Ovary (tissue), 3 donors: ENCODE data around the gene ID3.

ENCODE experiments used
- CTCF ChIP-seq, 3 donors: fragments of 450-650 bp in 2 of 3; fragments of 200-600 bp in 1 of 3; IDR thresholded peaks; one replicate each; pipeline versions ENCODE4 v1.5.1 to v1.8.0; 2016 to 2022; ENCODE audit warnings: antibody characterized with exemption in 3 of 3, mild to moderate bottlenecking in 1 of 3
- EP300 ChIP-seq: sonication (generic); formaldehyde crosslinking; IDR thresholded peaks from one replicate; pipeline ENCODE4 v1.6.1; 2017; ENCODE audit warnings: antibody characterized with exemption
- POLR2A ChIP-seq: fragments of 450-650 bp; IDR thresholded peaks from one replicate; pipeline ENCODE4 v1.6.1; 2017; ENCODE audit warnings: antibody characterized with exemption, mild to moderate bottlenecking, moderate library complexity
- donor health status: DM: no; HTN: no; CAD: no.

GRCh38 chr1:23544444-23545389 lies 14.6 kb downstream of the ID3 start:
- TF ChIP-seq CTCF (IDR thresholded peaks at IDR 0.05) (peak; percentile 79 to 98 (median 96)), POLR2A (no peak), EP300 (no peak)
